NCI-H128 (cell line): ENCODE results near the gene DTNA.
"Not testable (repeated sequence)": the region's sequence is repeated elsewhere in the genome, so short reads cannot be mapped to it uniquely, and the experiment has no call there.

ENCODE experiments used
- DNase-seq: peaks from one replicate; lab custom pipeline; 2025; ENCODE audit not compliant: unreplicated experiment; lab: John Stamatoyannopoulos, UW

Gene DTNA

DNA sequence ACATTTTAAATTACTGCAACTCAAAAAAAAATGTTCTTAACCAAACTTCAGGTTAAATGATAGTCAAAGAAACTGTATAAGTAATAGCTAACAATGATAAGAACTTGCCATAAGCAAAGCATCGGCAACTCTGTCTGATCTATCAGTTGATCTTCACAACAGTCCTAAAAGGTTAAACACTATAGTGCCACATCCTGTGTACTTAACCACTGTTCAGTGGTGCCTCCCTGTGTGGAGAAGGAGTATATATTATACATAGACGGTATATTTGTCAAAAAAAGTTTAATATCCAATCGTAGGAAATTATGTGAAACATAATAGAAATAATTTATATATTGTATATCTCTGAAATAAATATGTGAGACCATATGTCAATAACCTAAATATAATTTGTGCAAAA is 13.0 kb downstream of the DTNA start:
- DNase-seq, result no peak

DNA sequence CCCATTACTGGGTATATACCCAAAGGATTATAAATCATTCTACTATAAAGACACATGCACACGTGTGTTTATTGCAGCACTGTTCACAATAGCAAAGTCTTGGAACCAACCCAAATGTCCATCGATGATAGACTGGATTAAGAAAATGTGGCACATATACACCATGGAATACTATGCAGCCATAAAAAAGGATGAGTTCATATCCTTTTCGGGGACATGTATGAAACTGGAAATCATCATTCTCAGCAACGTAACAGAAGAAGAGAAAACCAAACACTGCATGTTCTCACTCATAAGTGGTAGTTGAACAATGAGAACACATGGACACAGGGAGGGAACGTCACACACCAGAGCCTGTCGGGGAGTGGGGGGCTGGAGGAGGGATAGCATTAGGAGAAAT is 15.6 kb downstream of the DTNA start:
- DNase-seq, result not testable (repeated sequence)

DNA sequence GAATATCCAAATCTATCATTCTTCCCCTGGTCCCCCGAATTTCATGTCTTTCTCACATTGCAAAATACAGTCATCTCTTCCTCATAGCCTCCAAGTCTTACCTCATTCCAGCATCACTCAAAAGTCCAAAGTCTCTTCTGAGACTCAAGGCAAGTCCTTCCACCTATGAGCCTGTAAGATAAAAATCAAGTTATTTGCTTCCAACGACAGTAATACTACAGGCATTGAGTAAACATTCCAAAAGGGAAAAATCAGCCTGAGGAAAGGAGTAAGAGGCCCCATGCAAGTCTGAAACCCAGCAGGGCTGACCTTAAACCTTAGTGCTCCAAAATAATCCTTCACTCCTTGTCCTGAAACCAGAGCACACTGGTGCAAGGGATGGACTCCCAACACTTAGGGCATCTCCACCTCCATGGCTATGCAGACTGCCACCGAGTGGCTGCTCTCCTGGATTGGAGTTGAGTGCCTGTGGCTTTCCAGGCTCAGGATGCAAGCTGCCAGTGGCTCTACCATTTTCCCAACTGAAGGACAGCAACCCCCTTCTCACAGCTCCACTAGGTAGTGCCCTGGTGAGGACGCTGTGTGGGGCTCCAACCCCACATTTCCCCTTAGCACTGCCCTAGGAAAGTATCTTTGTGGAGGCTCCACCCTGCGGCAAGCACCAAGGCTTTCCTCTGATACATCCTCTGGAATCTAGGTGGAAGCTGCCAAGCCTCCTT is 16.3 kb downstream of the DTNA start:
- DNase-seq, result no peak

DNA sequence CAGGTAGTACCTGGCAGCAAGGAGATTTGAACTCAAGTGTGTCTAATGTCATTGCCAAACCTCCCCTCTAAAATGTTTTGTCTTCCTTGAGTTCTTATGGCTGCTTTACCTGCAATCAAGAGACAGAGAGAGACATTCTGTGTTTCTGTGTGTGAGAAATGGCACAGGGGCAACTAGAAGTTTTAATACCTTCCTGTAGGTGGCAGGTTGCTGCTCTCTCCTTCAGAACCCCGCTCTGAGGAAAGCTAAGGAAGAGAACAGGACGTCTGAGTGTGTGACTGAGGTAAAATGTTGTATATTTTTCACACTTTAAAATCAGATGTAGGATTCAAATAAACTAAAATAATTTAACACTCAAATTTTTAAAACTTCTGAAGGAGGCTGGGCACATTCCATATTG is 19.2 kb downstream of the DTNA start:
- no peak for DNase-seq

DNA sequence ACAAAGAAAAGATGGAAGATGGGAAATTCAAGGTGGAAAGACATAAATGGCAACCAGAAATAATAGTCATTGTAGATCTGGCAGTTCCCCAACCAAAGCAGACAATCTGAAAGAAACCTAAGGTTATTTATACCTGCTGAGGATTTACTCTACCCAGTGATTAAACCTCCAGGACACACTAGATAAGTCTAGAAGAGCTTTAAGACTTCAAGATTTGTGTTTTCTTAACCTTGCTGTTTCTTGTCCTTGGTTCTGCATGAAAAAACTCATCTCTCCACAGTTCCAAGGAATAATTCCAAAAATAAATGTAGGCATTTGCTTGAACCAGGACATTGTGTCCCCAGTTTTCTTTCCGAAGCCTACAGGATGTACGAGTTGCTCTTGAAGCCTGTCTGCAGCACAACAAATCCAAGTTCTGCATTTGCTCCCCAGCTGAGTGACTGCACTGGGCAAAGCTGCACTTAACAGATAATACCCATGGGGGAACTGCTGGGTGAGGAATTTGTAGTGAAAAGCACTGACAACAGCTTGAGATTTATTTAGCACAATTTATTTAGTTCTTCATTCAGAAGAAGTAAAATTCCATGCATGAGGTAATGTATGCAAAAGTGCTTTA is 19.8 kb downstream of the DTNA start:
- no peak for DNase-seq

DNA sequence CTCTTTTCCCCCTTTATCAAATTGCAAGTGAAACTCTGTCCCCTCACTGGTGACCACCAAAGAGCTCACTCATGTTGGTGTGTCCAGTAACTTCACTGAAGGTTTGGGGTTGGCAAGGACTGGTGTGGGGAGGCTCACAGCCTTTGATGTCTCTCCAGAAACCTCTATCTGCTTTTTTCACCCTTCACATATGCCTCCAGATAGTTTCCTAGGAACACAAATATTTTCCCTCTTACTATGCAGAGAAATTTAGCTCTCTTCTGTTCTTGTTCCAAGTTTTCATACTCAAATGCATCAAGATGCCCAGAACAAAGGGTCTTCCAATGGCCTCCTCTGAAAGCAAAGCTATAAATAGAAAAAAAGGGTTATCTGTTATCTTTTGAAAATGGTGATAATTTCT is 20.7 kb downstream of the DTNA start:
- no peak for DNase-seq

DNA sequence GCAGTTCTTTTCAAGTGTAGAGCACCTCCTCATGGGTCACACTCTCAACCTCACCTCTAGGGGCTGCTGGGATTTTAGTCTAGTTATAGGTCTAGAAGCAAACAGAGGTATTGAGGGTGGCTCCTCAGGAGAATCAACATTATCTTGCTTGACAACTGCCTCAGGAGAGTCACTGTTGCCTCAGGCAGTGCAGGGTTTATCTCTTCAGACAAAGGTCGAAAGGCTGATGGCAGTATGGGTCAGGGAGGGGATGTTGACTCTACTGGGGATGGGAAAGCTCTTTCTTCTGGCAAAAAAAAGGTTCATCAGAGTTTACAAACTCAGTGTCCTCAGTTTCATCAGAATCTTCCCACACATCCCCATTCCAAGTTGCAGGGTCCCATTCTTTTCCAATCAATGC is 24.0 kb downstream of the DTNA start:
- DNase-seq, result no peak

DNA sequence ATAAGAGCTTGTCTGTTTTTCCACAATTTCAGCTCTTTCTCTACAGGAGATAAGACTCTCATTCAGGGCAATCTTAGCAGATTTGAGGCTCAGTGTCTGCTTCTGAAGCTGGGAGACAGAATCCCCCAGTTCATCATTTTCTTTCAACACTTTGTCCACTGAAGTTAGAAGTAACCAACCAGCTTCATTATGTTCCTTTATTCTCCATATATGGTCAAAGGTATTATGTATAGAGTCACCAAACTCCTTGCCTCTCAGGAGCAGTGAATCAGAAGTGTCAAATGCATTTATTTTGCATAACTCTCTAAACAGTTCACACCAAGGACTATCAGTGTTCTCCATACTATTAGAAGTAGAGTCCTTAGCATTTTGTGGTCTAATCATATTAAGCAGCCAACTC is 24.4 kb downstream of the DTNA start:
- DNase-seq, result not testable (repeated sequence)

DNA sequence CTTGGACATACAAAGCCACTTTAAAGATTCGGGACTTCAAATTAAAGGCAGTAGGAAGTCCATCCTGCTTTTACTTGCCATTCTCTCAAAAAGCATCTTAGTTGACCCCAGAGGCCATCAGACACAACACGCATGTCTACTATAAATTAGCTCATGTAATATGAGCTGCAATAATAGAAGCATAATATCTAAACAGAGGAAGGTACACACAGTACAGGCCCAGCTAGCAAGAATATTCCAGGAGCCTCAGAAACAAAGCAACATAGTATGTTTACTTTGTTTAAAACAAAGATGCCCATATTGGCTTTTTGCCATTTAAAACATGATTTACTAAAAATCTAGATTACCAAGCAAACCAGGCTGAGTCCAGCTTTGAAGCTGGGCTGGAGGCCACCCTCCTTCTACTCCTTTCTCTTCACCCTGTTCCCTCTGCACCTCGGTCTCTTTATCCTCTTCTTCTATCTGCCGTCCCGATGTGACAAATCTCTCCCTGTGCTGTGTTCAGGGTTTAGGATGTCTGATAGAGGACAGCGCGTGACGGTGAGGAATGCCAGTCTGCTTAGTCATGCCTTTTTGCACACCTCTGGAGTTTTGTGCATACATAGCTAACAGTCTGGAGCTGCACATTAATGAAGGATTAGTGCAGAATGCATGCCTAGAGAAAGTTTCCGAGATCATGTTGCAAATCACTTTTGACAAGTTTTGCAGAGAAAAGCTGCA is 28.2 kb downstream of the DTNA start:
- no peak for DNase-seq

DNA sequence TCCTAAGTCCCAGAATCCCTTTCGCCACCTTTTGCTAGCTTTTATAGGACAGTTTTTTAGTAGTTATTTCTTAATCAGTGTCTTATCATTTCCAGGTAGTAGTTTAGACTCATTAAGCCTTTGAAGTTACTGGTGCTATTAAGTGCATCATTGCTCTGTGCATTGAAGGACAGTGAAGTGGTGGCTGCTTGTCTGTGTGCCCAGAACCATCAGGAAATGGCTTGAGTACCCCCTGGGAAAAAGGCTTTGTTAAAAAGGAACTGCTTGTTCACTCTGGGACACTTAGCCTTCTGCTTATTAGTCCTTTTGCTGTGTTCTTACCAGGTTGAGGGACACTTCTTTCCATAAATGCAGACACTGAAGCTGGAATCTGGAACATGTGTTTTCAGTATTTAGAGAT is 30.0 kb downstream of the DTNA start:
- no peak for DNase-seq

DNA sequence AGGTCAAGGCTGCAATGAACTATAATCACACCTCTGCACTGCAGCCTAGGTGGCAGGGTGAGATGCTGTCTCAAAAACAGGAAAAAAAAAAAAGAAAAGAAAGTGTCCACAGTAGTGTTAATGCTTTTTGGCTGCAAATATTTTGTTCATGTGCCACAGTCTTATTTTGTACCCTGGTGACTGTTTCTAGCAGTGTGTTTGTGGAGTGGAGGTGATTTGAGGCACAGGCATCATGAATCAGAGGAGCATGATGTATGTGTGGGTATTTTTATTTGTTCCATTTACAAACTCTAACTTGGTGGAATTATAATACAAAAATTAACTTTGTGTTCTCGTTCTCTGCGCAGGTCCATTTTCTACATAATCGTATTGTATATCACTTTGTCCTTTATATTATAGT is 30.6 kb downstream of the DTNA start:
- DNase-seq, result no peak

DNA sequence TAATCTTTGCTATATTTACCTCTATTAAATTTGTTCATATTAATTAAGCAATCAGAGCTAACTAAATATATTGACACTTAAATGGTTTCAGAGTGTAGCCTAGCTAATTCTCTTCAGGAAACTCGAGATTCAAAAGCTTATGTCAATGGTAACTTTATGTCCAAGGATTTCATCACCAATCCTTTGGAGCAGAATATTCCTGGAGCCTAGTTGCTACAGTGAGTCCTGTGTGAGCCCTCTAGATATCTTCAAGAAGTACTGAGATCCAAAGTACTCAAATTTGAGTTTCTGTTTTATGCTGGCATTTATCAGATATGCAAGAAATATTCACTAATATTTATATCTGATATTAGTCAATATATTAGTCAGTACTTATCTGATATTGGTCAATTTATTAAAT is 31.3 kb downstream of the DTNA start:
- no peak for DNase-seq

DNA sequence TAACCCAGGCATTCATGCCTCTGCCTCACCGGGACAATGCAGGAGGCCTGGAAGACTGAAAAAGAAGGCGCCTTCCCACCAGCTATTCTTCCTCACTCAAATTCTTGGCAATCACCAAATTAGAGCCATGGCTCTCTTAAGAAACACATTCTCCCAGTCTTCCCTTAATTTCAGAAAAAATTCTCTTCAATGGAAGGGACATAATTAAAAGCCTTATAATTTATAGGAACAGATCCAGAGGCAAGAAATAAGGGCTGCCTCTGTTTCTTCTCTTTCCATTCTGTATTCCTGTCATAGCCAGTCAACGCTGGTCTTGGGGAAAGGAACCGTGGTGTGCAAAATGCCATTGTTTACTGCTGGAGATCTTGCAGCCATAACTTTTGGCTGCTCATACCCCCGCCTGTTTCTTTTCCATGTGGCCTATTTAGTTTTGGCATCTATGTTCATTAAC is 32.8 kb downstream of the DTNA start:
- no peak for DNase-seq

DNA sequence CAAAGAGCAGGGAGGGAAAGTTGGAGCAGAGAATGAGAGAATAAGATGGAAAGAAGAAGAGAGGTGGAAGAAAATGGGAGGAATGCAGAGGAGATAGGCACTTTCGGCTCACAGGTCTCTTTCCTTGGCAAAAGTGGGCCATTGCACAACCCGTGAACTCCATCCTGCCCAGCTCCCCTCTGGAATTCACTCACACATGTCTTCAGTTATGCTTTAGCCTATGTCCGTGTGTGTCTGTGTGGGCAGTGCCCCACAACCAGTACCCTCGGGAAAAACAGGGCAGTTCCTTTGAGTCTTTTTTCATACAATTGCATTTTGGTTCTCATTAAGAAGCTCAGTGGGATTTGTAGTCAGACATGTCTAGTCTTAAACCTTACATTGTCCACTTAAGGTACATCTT is 34.5 kb downstream of the DTNA start:
- no peak for DNase-seq

DNA sequence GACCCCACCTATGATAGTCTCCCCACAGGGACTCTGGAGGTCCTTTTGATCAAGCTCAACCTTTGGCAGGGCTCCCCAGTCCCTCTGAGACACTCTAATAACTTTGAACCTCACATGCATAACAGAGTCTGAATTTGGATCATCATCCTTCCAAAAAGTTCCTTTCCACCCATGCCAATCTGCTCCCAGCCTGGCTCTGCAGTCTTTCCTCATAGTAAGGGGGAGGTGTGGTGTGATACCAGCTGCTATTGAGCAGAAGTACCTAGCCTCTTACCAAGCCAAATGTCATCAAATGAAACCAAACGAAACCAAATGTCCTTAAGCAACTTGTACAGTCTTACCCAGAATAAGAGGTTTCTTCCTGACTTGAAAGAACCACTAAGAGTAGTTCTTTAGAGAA is 36.5 kb downstream of the DTNA start:
- no peak for DNase-seq

DNA sequence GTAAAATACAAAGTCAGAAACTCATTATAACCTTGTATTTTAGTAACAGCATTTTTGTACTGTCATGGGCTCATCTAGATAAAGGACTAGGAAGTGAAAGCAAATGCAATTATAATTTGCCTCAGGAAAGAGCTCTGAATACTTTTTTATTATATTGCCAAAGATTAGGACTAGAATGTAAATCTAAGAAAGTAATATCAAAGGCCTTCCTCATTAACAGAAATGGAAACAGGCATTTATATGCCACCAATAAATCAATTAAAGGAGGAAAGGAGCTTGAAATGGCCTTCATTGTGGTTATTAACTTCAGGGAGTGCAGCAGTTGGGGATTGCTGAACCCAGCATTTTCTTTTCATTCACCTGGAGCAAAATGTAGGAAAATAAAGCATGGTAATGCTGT is 39.6 kb downstream of the DTNA start:
- no peak for DNase-seq

DNA sequence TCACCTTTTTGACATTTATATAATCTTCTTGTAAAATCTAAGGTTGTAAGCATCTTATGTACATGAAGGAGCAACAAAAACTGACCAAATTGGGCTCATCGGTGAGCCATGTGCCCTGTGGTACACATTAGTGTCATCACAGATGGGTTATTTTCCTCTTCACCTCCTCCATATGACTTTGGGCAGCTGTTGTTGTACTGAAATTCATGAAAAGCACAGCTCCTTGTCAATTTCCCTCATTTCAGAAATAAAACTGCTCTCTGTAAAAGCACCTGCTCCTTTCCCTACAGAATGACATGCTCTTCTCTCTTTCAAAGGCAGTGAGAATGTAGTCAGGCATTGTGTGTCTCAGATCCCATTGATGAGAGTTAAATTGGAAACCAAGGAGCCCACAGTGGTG is 42.0 kb downstream of the DTNA start:
- no peak for DNase-seq

DNA sequence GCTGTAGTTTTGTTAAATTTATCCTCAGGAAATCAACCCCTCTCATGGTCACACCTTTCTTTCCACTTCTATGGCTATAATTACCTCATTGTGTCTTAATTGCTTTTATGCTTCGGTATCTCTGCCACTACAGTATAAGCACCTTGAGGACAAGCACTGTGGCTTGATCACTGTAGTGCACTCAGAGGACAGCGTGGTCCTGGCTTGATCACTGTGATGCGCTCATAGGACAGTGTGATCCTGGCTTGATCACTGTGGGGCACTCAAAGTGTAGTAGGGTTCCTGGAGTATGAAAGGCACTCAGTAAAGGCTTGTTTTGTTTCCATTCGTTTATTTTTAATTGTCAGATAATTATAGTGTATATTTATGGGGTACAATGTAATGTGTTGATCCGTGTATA is 44.2 kb downstream of the DTNA start:
- no peak for DNase-seq

DNA sequence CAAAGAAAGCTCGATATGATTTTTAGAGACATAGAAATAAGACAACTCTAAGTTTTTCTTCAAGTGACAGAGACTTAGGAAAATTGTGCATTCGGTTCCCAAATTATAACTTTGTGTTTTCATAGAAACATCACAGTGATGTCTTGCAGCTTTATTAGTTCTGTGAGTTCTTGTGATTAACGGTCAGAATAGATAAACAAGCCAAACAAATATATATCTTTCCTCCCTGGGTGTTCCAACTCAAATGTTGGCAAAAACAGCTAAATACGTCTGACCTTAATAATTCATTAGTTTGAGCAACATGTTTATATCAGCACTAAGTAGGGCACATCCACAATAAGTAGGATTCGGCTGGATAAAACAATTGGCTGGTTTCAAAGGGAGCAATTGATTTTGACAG is 47.6 kb downstream of the DTNA start:
- DNase-seq, result no peak

DNA sequence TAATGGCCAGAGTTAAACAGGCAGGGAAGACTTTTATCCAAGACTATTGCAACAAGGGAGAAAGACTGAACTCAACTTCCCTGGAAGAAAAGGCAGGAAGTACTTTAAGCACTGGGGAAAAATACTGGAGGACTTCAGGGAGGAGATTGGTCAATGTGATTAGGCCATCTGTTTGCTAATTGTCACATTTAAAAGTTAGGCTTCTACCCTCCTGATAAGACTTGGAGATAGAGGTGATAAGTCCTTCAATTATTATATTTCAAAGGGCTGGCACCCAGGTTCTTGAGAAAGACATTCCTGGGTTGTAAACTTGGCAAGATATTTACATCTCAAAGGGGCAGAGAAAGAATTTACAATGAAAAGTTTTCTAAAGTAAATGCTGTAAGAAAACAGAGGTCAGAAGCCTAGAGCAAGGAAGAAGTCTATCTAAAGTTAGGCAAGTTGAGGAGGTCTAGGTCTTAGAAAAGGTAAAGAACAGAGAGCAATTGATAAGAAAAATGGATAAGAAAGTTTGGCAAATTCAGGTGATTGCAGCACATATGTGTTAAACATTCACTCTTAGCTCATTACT is 48.4 kb downstream of the DTNA start:
- no peak for DNase-seq

DNA sequence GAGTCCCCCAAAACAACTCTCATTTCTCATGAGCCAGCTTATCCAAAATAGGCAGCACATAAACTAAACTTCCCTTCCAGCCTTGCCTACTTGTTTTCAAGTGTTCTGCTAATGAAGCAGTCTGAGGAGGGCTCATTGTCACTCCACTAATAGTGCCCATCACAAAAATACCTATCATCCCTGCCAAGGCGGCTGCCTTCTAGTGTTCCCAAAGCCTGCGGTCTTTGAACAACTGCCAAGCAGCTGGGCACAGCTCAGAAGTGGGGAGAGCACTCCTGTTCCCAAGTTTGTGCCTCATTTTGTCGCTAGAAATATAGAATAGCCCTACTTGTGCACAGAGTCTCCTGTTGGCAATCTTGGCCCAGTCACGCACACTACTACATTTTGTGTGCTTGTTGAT is 50.3 kb downstream of the DTNA start:
- DNase-seq, result no peak

DNA sequence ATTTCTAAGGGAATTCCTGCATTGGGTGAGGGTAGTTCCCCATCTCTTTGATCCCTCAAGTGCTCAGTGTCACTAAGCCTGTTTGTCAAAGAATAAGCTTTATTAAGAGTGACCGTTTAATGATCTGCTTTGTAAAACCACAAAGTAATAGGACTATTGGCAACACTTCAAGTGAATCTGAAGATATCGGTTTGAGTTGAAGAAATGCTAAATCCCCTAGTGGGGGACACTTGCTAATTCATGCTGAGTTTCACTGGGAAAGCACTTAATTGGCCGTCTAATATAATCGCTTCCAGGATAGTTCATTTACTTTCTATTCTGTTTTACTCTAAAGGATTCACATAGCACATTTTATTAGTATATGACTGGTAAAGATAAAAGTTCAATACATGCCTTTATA is 54.4 kb downstream of the DTNA start:
- DNase-seq, result no peak
